Measurements from ENCODE around the gene RACK1.
"Not testable (repeated sequence)": the region's sequence is repeated elsewhere in the genome, so short reads cannot be mapped to it uniquely, and the experiment has no call there.

RACK1 gene

DNA sequence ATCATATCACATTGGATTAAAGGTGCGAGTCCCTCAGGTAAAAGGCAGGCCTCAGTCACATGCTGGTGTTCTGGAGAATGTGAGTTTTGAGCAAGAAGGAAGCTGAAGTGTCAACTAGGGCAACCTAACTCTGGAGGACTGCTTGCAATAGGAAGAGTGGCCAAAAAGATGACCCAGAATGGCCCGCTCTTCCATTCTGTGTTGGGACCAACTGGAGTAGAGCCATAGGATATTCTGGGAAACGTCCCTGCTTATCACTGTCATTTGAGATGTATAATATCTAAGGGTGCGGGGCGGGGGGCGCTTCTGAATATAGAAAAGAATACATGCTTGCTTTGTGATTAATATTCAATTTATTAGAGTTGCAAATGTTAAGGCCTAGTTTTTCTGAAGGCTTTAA is 31.6 kb downstream of the RACK1 start:
- no peak for DNase-seq

DNA sequence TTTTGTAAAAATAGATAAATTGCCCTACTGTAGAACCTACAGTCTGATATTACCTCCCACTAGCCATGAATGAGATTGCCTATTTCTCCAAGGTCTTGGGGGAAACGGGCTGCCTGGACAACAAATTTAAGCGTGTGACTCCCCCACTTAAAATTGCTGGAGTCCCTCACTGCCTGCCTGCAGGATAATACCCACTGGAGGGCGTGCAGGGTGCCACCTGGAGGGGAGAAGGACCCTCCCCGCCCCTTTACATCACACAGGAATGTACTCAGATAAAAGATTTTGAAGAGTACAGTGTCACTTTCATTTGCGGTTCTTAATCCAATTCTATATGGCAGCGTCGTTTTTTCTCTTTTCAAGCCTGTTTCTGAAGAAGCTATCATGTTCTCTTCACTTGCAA is 32.5 kb downstream of the RACK1 start:
- DNase-seq: no peak

DNA sequence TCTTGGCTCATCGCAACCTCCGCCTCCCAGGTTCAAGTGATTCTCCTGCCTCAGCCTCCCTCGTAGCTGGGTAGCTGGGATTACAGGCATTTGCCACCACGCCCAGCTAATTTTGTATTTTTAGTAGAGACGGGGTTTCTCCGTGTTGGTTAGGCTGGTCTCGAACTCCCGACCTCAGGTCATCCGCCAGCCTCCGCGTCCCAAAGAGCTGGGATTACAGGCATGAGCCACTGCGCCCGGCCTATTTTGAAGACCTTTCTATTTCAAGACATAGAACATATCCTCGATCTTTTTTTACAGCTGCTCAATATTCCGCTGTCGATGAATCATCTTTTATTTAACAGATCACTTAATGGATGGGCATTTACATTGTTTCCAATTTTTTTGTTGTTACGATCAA is 33.0 kb downstream of the RACK1 start:
- not testable (repeated sequence) for DNase-seq

DNA sequence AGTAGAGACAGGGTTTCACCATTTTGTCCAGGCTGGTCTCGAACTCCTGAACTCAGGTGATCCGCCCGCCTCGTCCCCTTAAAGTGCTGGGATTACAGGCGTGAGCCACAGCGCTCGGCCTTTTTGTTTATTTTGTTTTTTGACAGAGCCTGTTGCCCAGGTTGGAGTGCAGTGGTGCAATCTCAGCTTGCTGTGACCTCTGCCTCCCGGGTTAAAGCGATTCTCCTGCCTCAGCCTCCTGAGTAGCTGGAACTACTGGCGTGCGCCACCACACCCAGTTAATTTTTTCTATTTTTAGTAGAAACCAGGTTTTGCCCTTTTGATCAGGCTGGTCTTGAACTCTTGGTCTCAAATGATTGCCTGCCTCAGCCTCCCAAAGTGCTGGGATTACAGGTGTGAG is 33.6 kb downstream of the RACK1 start:
- DNase-seq: not testable (repeated sequence)

DNA sequence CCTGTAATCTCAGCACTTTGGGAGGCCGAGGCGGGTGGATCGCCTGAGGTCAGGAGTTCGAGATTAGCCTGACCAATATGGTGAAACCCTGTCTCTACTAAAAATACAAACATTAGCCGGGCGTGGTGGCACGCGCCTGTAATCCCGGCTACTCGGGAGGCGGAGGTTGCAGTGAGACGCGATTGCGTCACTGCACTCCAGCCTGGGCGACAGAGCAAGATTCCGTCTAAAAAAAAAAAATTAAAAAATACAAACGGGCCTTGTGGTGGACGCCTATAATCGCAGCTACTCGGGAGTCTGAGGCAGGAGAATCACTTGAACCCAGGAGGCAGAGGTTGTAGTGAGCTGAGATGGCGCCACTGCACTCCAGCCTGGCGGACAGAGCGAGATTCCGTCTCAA is 34.7 kb downstream of the RACK1 start:
- DNase-seq: not testable (repeated sequence)

DNA sequence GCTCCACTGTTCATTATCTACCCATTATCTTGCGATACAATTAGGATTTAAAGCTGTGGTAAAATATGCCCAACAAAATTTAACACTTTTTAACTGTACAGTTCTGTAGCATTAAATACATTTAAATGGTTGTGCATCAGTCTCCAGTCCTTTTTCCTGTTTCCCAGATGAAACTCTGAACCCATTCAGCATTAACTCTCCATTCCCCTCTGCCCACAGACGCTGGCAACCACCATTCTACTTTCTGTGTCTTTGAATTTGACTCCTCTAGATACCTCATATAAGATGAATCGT is 35.8 kb downstream of the RACK1 start:
- DNase-seq: no peak

DNA sequence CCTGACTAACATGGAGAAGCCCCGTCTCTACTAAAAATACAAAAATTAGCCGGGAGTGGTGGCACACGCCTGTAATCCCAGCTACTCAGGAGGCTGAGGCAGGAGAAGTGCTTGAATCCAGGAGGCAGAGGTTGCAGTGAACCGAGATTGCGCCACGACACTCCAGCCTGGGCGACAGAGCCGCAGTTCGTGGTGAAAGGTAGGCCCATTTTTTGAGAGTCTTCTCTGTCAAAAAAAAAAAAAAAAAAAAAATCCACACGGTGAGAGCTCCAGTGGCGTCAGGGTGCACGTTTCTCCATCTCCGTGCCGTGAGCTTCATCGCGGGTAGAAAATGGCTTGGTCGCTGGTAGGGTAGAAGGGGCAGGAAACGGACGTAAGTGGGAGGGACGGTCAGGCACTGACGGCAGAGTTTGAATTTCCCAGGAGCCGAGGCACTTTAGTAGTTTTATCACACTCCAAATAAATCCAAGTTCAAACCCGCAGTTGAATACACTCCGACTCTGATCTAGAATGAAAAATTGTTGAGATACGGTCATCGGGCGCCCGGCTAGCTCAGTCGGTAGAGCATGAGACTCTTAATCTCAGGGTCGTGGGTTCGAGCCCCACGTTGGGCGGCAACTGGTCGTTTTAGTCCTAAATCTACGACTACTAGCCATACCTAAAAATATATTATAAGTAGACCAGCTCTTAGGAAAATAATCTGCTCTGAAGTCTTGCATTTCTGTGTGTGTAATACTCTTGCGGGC is 36.3 kb downstream of the RACK1 start:
- peak; percentile 90 for DNase-seq

DNA sequence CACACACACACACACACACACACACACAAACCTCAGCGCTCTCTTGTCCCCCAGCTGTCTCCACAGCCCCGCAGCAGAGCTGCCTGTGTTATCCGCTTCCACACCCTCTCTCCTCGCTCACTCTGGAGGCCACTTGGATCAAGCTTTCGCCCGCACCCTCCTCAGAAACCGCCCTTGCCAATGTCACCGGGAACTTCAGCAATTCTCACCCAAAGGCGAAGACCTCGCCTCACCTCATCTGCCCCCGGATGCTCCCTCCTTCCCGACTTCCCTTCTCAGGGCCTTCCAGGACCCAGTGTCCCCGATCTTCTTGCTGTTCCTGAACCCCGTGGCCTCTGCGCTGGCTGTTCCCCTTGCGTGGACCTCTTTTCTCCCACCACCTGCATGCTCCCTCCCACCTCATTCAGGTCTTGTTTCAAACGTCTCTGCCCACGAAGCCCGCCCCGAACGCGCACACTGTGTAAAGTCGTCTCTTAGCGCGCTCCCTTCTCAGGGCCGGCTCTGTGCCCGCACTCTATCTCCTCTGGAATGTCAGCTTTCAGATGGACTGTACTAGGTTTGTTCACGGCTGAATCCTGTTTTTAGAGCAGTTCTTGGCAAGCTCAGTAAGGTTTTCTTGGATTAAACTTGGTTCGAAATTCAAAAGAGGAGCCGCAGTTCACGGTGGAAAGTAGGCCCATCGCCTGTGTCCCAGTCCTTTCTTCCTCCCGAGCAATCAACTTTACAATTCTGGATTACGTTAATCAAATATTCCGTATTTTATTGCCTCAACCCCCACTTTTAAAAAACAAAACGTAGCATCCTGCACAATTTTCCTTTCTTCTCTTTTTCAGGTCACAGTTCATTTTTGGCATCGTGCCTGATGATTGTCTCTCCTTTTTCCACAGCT is 37.7 kb downstream of the RACK1 start:
- DNase-seq: peak; percentile 42

DNA sequence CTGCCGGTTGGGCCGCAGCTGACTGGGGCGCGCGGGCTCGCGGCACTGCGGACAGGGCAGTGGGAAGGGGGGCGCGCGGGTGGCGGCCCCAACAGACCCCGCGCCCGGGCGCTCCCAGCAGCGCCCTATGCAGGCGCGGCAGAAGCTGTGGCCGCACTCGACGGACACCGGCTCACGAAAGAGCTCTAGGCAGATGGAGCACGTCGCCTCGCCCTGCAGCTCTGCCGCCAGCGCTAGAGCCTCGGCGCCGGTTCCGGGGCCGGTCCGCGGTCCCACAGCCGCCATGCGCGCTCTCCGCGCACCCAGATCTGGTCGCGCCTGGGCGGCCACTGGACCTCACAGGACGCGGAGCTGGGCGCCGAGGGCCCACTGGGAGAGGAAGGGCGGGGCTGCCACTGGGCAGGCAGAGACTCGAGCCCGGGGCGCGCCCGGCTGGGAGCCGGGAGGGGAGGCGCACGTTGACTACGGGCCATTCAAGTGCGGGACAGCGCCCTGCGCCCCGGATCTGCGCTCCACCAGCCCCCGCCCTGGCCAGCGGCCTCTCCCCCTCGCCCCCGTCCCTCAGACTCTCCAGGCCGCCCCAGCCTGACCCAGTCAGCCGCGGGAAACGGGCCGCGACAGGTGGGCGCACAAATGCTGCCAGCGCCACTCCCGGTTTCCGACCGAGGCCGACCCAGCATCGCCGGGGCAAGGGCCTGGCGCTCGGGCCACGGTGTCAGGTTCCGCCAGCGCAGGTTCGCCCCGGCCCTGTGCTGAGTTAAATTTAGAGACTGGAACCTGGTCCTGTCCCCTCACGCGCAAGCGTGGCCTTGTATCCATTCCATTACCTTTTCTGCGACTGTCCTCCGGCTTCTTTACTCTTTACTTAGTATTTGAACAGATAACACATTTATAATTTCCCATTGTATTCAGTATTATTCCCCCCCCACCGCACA is 38.6 kb downstream of the RACK1 start, which contains the start of gene TRIM7:
TSS of gene TRIM7 (minus strand) at position 371 of the 935 bp plus-strand sequence. CDS start at position 285, 86 bp downstream.
- peak; percentile 73 for DNase-seq

DNA sequence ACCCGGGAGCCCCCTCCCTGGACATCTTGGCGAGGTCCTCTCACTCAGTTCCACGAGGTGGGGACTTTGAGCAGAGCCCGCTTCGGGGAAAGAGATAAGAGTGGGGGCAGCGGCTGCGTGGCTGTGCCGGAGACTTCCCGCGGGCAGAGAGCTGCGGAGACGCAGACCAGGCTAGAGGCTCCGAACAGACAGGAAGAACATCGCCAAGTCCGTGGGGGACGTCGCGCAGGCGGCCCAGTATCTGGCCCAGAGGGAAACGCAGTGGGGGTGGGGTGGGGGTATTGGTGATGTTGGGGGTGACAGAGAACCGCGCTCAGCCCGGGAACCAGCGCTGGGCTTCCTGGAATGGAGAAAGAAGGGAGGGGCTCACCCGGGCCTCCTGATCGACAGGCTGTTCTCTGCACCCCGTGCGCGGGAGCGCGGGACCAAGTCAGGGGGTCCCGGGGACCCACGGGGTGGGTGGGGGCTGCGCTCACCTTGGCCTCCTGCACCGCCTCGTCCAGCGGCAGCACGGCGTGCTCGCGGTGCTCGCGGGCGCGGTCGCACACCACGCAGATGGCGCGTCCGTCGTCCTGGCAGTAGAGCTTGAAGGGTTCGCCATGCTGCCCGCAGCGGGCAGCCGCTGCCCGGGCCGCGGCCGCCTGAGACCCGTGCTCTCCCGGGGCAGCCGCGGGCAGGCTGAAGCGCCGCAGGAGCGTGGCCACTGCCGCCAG is 39.4 kb downstream of the RACK1 start:
- DNase-seq: peak; percentile 55

DNA sequence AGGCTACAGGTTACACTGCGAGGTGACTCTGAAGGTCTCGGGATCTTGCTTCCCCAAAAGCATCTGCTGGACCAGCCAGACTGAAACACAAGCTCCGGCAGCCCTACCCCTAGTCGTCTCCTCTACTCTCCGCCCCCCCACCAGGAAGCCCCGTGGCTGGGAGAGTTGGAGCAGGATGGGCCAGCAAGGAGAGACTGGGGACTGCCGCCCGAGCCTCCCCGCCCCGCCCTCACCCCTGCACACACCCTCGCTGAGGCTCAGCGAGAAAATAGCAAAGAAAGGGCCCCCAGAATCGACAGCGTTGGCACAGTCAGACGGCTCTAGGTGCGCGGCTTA is 40.0 kb downstream of the RACK1 start:
- no peak for DNase-seq

DNA sequence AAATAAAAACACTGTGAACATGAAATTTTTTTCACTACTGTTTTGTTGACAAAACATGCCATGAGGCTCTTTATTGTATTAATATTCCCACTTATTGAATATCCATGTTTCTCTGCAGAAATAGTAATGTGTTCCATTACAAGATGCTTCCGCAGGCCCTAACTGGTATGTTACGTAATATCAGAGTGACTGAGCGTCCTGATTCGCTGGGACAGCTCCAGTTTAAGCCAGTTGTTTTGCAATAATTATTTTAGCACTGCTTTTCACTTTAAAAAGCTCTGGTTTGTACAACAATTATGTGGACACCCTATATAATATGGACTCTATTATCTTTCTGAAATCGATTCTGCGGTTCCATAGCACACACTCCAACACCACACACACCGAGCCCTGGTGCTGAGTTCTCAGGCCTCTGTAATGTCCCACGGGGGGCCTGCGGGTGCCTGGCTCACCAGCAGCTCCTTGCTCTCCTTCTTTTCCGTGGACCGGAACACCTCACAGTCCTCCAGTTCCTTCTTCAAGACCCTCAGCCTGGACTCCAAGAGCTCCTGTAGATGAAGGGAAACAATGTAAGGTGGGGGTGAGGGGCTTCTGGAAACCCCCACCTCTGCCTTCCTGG is 40.5 kb downstream of the RACK1 start:
- no peak for DNase-seq

DNA sequence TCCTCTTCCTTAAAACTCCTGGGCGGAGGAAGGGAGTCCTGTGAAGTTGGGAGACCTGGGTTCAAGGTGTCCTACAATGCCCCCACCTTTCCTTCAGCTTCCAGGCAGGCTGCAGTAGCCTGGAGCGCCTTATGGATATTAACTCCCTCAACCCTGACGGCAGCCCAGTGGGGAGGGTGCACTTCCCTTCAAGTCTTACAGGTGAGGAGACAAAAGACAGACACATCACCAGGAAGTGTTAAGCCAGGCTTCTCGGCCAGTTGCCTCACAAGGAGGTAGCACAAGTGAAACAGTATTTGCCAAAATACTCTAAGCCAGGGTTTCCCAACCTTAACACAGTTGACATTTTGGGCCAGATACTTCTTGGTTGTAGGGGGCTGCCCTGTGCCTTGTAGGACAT is 42.9 kb downstream of the RACK1 start:
- DNase-seq: no peak

DNA sequence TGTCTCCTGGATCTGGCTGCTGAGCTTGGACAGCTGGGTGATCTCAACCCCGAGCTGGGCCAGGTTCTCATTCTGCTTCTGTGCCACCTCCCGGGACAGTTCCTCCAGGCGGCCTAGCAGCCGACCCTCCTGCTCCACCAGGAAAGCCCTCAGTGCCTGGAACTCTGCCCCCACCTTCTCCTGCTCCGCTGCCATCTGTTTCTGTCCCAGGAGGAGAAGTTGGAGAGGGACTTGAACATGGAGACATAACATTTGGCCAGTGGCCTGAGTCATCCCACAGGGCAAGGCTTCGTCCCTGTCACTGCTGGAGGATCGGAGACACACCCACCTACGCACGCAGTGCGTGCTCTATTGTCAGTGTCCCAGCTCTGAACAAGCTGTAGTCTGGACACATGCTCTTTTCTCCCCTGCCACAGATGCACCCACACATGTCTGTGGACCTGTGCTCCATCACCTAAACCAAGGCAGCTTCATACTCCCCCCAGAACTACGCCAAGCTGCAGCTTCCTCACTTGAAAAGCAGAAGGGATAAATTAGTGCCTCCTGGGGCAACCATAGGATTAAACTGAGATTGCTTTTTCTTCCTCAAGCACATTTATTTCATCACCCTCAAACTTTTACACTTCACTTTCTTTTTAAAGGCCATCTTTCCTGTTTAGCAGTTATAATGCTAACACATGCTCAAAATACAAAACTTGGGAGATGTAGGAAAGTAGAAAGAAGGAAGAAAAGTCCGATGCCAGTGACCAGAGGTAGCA is 43.6 kb downstream of the RACK1 start:
- no peak for DNase-seq

DNA sequence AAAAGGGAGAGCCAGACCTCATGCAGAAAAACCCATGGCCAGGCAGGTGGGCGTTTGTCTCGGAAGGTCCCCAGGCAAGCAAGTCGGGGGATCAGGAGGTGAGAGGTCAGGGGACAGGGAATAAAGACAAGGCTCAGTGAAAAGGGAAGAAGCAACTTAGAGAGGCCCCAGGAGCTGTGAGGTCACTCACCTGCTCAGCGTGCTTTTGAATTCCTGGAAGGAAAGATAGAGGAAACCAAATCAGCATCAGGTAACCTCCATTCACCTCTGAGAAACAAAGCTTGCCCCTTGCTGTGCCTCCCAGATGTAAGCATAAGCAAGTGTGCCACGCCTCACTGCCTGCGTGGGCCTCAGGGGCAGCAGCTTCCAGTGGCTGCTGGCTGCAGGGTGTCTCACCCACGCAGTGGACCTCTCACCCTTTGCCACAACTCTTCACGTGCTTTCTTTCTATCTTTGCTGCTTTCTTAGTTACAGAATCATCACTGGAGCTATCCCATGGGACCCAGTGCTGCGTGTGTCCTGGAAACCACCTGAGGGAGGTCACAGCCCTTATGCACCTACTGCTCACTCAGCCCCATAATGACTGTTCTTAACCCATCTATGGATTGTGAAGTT is 44.7 kb downstream of the RACK1 start:
- DNase-seq: no peak

DNA sequence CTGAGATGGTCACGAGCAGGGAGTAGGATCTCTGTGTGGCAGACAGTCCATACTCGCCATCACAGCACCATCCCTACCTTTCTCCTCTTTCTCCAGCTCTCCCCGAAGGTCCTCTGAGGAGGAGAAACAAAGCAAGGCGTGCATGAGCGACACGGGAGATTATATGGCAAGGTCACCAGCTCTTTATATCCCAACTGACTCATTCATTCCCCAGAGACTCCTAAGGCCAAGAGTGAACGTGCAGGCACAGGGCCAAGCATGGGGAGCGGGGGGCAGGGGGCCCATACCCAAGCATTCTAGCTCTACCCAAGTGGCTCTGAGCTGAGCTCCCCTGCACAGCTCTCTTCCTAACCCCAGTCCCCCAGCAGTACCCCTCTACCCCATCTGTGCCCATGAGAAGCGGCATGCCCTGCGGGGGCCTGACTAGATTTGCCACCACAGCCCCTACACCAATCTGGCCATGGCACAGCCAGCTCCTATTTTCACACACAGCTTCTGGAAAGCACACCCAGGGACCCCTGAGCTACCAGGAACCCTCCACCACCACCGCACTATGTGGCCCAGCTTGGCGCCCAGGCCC is 45.5 kb downstream of the RACK1 start:
- no peak for DNase-seq

DNA sequence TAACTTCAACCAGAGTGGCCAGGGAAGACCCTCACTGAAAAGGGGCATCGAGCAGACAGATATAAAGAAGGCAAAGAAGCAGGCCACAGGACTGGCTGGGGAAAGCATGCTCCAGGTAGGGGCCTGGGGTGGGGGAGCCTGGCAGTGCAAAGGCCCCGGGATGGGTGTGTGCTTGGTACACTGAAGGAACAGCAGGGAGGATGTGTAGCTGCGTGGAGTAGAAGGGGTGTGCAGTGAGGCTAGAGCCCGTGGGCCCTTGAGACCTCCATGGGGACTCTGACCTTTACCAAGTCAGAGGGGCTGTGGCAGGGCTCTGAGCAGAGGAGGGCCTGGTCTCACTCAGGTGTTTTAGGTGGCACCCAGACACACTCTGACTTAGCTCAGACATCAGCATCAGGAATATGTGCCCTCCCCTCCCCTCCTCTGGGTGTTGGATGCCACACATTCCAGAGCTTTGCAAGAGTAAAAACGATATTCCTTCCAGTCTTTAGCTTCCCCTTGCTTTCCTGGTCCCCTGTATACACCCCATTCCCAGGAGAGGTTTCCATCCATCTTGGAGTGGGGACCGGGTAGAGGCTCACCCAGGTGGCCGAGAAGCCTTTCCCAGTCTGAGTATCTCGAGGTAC is 46.3 kb downstream of the RACK1 start:
- DNase-seq: no peak

DNA sequence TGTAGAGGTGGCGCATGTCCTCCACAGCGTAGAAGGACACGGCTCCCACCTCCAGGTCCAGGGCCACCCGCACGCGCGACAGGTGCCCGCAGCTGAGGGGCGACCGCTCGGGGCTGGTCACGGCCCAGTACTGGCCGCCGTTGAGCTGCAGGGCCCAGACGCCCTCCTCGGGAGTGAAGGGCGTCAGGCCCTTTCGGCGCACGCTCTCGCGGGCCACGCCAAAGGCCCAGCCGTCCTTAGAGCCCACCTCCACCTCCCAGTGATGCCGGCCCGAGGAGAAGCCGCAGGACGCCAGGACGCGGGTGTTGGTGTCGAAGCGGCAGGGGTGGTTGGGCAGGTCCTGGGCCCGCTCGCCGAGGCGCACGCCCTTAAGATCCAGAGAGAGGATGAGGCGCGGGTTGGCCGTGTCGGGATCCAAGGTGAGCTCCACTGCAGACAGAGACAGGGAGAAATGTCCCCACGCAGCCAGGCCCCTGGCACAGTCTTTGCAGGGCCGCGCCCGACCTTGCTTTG is 48.4 kb downstream of the RACK1 start:
- DNase-seq: no peak

DNA sequence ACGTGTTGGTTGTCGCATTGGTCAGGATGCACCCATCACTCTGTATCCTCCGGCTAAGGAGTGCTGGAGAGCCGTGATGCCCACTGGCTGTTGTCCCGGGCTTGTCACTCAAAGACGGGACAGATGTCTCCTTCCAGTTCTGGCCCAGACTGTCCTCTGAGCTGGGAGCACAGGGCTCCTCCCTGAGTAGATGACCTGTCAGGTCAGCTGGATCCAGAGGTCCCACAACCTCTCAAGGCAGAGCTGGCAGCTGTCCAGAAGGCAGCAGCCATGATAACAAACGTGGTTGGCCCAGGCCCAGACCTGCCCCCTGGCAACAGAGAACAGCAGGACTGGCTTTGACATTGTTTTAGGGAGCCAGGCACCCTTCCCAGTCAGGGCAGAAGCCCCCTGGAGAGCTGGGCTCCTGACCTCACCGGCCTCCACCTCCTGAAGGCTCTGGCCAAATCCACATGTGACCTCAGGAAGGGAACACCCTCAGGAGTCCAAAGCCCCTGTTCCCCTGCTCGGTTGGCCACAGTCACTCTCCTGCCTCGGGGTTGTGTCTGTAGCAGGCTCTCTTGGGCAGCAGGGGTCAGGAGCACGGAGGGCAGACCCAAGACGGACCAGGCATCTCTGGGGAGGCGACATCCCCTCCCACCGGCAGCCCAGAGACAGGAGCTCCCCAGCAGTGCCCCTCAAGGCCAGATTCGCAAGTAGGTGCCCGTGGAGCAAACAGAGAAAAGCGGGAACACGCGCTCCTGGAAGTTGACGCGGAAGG is 49.0 kb downstream of the RACK1 start:
- DNase-seq: no peak

Measured in femur (tissue), 1 donor.